RWPE1 (cell line): ENCODE measurements around the gene GNAQ.
"Not testable (repeated sequence)": the region's sequence is repeated elsewhere in the genome, so short reads cannot be mapped to it uniquely, and the experiment has no call there.

ENCODE experiments used
- CTCF ChIA-PET: fragments of 350-600 bp; sonication (Branson Sonifier 250); formaldehyde crosslinking; extraction: SDS; loops from one replicate; lab custom pipeline; 2021; lab: Yijun Ruan, JAX
- POLR2A ChIA-PET: fragments of 400-600 bp; formaldehyde crosslinking; extraction: SDS; loops from one replicate; lab custom pipeline; 2020; ENCODE audit warnings: antibody characterized with exemption; ENCODE audit not compliant: low non-redundant PET; lab: Yijun Ruan, JAX
- DNase-seq: peaks from one replicate; pipeline ENCODE4 v3.0.0; 2012; ENCODE audit warnings: low spot score
- H3K27ac ChIP-seq: fragments of 450-650 bp; 2 replicates; pipeline ENCODE4 v1.5.1; 2017
- CTCF ChIP-seq: fragments of 450-650 bp; conservative IDR thresholded peaks from 2 replicates; pipeline ENCODE4 v1.5.1; 2017; ENCODE audit warnings: low read depth, mild to moderate bottlenecking

Gene GNAQ

GRCh38 chr9:77864211-77864889 lies 167.3 kb downstream of the GNAQ start:
- no peak for TF ChIP-seq CTCF
- H3K27ac ChIP-seq: no peak overlapping the region
- POLR2A ChIA-PET: no interaction called here
- CTCF ChIA-PET: no interaction called here
- no peak for DNase-seq

- CTCF ChIA-PET, DNase-seq, POLR2A ChIA-PET, H3K27ac ChIP-seq: not testable (repeated sequence)
Observed at GRCh38 chr9:77863638-77864037, 168.0 kb downstream of the GNAQ start.

- H3K27ac ChIP-seq, POLR2A ChIA-PET, DNase-seq, CTCF ChIA-PET: not testable (repeated sequence)
Observed at GRCh38 chr9:77860953-77861352, 170.7 kb downstream of the GNAQ start.

- no peak for DNase-seq
- ChIA-PET CTCF (no interaction called here), POLR2A (no interaction called here)
- H3K27ac ChIP-seq: no peak overlapping the region
- no peak for TF ChIP-seq CTCF
Observed at GRCh38 chr9:77857513-77858259, 173.9 kb downstream of the GNAQ start.

GRCh38 chr9:77856615-77857014 lies 175.0 kb downstream of the GNAQ start:
- no peak for TF ChIP-seq CTCF
- CTCF ChIA-PET: interaction anchor here (0.6 kb wide), 1 partner anchor 424 kb away, joined by 3 read pairs; no protein-coding TSS in a partner anchor
- DNase-seq: no peak
- no peak overlapping the region for H3K27ac ChIP-seq
- POLR2A ChIA-PET: no interaction called here

- TF ChIP-seq CTCF: no peak
- POLR2A ChIA-PET: no interaction called here
- DNase-seq: no peak
- CTCF ChIA-PET: interaction anchor here (0.5 to 0.6 kb wide), 2 partner anchors 8 to 1139 kb away, joined by 4 read pairs; no protein-coding TSS in a partner anchor
- no peak overlapping the region for H3K27ac ChIP-seq
Observed at GRCh38 chr9:77854916-77855311, 176.7 kb downstream of the GNAQ start.

- no peak overlapping the region for H3K27ac ChIP-seq
Observed at GRCh38 chr9:77854258-77854915, 177.2 kb downstream of the GNAQ start.

More at GRCh38 chr9:77854258-77854915, 177.2 kb downstream of the GNAQ start:
- CTCF ChIA-PET: interaction anchor here (0.5 to 0.6 kb wide), 2 partner anchors 8 to 1138 kb away, joined by 4 read pairs; no protein-coding TSS in a partner anchor
- POLR2A ChIA-PET: no interaction called here
- TF ChIP-seq CTCF: no peak
- DNase-seq: no peak
